HG02970 (cell line): Measurements from ENCODE around the gene CDKN1C.

ENCODE experiments used
- ATAC-seq: cut with Tn5 transposase; IDR thresholded peaks from one replicate; pipeline ENCODE4 v1.9.1; 2021; ENCODE audit warnings: mild to moderate bottlenecking, moderate library complexity, moderate number of reproducible peaks; ENCODE audit not compliant: unreplicated experiment, low FRiP score

The CDKN1C gene

DNA sequence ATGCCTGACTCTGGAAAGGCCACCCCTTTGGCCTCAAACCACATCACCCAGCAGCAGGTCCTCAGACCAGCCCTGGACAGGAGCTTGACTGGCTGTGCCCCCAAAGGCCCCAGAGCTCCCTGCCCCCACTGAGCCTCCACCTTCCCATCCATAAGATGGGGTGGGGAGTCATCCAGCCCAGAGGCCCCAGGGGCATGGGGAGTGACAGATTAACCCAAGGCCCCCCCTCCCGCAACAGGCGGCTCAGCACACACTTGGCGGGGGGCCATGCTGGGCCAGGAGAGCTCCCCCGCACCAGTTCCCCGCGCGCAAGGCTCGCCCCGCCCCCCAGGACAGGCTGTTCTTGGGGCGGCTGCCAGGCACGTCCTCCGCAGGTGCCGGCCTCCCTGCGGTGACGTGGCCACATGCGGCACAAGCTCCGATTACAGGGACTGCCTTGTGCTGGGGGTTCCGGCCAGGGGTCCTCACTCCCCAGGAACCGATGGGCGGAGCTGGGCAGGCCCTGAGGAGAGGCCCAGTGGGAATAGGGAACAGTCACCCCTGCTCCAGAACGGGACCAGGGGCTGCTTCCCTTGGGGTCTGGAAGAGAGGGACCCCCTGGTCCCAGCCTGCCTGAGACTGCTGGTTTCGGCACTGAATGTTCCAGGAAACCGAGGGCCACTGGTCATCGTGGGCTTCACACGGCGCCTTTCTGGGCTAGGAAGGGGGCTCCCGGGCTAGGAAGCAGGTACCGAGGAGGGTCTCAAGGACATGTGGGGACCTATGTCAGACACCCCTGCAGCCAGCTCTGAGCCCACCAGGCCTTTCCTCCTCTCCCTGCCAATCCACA, 5.1 kb upstream of the CDKN1C start:
- ATAC-seq: no peak

DNA sequence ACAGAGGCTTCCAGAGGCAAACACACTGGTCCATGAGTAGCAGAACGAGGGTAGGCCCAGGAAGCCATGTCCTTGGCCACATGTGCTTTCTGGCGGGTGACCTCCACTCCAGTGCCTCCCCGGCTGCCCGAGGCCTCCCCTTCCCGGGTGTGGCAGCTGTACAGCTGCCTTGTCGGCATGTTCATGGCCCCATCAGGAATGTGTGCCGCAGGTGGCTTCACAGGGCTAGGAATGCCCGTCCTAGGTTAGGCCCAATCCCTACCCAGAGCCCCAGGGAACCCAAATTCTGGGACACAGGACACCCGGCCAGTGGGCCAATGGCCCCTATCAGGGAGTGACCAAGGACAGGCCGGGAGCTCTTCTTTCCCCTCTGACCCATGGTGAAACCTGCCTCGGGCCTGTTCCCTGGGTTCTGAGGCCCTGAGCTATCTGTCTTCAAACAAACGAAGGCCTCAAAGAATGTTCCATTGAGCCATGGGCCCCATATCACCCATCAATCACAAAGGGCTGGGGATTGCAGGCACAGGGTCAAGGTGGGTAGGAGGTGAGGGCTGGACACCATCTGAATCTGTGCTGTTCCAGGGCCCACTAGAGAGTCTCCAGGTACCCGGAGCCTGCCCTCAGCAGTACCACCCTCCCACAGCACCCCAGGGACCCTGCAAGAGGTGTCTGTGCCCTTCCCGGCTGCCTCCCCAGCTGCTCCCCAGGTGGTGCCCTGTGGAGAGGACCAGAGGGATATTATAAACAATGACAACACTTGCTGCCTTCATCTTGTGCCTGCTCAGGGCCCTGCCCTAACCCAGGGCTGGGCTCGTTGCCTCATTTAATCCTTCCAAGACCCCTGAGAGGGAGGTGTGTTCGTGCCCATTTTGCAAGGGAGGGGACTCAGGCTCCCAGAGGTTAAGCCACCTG, 4.0 kb upstream of the CDKN1C start:
- no peak for ATAC-seq

DNA sequence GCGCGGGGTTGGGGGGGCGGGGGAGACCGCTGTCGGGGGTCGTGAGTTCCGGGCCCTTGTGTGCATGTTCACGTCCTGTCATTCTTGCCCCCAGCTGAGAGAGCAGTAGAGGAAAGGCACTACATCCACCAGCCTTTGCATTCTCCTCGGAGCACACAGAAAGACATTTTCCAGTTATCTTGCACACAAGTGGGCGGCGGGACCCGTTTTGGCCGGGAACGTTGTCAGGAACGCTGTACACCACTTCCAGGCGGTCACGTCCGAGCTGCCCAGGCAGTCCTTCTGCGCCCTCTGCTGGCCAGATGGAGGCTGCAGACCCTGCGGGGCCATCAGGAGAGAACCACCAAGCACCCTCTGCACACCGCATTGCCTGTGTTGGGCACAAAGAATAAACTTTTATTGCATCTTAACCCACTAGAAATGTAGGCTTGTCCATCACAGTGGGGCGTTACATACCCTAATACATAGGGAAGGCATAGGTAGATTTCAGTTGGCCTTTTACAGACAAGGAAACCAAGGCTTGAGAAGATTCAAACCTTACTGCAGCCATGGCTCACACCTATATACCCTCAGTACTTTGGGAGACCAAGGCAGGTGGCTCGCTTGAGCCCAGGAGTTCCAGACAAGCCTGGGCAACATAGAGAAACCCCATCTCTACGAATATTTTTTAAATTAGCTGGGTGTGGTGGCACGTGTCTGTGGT, 2.8 kb upstream of the CDKN1C start:
- ATAC-seq: no peak

DNA sequence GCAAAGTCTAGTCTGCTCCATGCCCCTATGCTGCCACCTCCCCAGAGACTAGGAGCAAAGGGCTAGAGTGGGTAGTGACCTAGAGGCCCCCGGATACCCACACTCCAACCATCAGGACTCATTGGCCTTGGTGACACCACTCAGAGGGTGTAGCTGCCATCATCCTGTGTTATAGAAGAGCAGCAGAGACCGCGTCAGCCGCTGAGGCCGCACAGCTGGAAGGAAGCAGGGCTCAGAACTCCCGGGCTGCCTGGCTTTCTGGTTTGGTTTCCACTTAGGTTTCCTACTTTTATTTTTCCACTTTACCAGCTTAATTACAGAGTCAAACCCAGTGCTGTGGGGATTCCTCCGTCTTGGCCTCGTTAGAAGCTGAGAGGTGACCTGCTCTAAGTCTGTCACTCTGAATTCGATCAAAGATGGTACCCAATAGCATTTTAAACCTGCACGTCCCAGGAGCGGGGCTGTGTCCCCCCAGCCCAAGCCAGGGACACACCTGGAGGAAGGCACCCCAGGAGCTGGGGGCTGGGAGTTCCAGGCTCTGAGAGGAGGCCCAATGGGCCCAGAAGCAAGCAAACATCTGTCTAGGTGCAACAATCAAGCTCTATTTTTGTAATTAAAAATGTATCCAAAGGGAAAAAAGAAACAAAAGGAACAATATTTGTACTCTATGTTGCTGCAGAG, 2.1 kb upstream of the CDKN1C start:
- no peak for ATAC-seq

DNA sequence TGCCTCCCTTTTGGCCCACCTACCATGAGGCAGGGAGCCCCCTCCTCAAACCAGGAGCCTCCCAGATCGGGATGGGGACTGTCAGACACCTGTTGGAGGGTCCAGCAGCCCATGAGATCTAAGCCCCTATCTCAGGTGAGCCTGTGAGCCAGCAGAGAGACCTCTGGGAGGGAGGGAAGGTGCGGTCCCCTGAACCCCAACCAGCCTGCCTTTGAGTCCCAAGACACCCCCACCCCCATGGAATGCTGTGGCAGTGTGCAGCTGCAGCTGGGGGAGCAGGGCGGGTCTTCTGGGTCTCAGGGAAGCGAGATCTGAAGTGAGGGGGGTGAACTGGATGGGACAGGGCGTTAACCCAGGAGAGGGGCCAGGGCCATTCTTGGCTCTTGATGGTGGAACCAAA, 1.4 kb upstream of the CDKN1C start:
- no peak for ATAC-seq

DNA sequence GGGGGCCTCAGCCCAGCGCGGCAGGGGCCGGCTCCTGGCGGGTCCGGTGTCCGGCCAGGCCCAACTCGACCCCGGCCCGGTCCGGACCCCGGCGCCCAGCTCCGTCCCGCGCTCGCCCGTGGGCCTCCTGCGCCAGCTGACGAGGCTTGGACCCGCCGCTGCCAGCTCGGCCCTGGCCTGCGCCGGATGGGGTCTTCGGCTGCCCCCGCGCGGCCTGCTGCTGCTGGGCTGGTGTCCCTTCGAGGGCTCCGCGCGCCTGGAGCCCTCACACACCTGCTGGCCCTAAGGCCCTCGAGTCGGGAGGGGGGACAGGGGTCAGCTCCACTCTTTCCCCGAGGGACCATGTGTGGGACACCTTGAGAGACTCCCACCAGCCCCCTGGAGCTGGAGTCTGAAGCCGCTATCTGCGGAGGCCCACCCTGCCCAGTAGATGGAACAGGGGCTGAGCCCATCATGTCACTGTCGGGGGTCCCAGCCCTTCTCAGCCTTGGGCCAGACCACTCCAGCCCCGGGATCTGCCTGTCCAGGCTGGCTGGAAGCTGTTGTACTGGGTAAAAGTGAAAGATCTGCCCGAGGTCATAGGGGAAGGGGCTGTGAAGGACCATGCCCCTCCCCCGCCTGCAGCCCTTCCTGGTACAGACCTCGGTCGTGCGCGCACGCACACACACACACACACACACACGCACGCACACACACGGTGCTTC, 768 bp upstream of the CDKN1C start:
- no peak for ATAC-seq

DNA sequence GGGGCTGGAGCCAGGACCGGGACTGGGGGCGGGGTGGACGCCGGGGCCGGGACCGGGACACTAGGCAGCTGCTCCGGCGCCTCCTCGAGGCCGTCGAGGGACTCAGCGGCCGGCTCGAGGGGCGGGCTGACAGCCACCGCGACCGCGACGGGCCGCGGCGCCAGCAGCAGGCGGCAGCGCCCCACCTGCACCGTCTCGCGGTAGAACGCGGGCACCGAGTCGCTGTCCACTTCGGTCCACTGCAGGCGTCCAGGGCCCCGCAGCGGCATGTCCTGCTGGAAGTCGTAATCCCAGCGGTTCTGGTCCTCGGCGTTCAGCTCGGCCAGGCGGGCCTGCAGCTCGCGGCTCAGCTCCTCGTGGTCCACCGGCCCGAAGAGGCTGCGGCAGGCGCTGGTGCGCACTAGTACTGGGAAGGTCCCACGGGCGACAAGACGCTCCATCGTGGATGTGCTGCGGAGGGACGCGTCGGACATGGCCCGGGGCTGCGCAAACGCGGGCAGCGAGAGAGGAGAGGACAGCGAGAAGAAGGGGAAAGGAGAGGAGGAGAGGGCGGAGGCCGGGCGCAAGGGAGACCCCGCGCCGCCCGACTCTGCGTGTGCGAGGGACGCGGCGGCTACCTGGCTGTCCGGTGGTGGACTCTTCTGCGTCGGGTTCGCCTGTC, 428 bp downstream of the CDKN1C start:
- ATAC-seq: peak; percentile 4

DNA sequence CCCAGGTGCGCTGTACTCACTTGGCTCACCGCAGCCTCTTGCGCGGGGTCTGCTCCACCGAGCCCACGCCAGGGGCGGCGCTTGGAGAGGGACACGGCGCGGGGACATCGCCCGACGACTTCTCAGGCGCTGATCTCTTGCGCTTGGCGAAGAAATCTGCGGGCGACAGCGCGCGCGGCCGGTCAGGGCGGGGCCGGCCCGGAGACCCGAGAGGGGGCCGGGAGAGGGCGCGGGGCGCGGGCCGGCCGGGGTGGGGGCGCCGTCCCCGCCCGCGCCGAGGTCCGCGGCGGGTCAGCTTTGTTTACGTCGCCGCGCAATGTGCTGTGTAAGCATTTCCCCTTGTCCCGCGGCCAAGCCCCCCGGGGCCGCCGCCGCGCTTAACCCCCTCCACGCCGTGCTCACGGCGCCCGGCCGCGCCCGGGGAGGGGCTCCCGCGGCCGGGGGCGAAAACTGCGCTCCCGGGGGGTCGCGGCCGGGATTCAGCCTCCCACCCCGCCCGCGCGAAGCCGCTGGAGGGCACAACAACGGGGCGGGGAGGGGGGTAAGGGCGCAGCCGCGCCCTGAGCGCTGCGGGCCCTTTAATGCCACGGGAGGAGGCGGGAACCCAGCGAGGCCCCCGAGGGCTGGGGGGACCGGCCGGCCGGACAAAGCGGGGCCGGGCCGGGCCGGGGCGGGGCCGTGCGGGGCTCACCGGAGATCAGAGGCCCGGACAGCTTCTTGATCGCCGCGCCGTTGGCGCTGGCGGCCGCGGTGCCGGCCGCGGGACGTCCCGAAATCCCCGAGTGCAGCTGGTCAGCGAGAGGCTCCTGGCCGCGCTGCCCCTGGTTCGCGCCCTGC, 1.4 kb downstream of the CDKN1C start:
- no peak for ATAC-seq

DNA sequence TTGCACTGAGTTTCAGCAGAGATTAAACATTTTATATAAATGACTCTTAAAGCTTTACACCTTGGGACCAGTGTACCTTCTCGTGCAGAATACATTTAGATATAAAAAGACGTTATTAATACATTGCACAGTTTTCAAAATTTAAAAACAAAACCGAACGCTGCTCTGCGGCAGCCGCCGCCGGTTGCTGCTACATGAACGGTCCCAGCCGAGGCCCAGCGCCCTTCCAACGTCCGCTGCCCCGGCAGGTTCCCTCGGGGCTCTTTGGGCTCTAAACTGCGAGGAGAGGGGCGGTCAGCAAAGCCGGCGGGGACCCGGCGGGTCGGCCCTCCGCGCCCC, 2.0 kb downstream of the CDKN1C start:
- ATAC-seq: no peak

DNA sequence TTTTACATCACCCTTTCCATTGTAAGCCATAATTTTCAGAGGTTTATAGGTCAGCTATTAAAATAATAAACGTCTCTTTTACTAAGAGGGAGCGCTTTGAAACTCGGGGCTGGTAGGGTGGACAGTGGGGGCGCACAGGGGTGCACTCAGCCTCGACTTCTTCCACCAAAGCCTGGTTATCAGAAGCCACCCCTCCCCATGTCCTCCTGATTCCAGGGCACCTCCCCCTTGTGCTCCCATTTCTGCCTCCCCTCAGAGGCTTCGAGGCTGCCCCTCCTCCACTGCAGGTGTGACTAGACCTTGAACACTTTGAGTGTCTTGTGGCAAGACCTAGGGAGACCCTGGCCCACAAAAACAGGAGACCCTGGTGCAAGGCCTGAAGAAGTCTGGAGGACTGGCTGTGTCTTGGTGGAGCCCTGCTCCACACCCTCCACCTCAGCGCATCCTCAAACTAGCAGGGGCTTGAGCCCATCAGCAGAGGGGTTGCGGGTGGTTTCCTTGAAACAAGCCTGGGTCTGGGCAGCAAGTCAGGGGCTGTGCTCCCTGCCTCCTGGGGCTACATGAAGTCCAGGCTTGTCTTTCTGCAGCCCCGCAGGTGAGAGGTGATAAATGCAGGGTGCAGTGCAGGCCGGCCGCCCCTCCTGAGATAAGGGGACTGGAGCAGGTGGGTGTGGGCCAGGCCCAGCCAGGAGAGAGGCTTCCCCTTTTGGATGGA, 3.0 kb downstream of the CDKN1C start:
- no peak for ATAC-seq

DNA sequence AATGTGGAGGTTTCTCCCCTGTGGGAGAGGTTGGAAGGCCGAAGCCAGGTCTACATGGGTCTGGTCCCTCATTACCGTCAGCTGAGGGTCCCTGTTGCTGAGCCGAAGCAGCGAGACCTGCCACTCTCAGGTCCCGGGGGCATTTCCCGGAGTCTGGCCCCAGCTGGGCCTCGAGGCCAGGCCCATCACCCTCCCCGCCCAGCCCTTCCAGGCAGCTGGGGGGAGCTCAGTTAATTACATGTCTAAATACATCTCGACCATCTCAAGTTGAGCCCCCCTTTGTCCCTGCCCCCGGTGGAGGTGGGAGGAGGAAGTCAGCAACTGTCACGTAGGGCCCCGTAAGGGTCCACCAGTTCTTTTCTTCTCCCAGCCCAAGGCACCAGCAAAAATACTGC, 3.6 kb downstream of the CDKN1C start:
- no peak for ATAC-seq

DNA sequence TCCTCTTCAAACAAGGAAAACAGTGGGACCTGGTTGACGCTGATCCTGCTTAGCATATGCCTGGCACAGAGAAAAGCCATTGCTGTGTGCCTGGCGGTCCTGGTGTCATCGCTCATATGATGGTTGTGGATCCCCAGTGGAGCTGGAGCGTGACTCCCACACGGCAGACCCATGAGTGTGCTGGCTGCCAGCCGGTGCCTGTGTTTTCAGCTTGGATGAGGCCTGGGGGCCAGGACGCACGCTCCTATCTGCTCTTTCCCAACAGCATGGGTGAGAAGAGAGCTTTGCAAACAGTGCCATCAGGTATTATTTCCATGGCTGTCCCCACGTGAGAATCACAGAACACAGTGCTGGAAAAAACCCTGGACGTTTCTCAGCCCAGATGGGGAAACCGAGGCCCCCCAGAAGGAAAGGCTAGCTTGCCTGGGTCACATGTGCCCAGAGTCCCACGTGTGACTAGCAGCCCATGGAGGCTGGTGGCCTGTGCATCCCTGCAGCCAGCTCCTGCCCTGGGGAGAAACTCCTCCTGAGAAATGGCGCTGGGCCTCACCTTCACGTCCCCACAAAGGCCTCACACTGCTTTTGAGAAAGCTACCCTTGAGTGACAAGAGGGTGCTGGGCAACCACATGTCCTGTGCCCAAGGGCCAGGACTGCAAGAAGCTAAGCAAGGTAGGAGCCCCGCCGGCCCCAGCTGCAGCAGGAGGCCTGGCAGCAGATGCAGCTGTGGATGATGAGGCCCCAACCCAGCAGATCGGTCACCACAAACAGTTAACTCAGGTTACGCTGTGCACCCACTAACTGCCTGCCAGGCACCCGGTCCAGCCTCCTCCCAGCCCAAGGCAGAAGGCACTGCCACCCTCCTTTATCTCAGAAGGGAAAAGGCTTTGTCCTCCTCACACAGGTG, 4.2 kb downstream of the CDKN1C start:
- no peak for ATAC-seq

DNA sequence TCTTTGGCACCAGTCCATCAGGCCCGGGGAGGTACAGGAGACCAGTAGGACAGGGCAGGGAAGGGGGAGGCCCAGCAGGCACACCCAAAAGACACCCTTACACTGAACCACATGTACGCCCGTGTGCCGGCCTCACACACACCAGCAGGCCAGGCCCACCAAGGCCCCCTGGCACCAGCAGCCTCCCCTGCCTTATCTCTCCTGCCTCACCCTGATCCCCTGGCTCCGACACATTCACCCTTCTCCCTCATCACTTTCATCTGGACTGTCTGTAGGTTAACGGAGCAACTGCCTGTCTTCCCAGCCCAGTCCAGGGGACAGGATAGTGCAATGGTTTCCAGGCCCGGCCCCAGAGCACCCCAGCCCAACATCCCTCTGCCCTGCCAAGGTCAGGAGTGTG, 4.9 kb downstream of the CDKN1C start:
- no peak for ATAC-seq

DNA sequence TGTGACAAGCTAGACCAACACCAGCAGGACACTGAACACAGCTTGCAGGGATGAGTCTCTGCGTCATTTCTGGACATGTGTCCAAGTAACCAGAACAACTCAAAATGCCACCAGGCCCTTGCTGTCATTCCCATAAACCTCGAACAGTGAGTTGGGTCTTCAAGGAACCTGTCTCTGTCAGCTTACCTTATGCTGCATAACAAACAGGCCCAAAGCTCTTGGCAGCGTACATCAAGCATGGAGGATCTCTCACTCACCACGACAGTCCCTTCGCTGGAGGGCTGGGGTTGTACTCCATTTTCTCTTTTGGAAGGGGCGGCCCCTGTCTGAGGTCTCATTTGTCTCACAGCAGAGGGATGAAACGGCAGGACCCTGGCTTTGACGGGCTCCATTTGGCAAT, 6.8 kb downstream of the CDKN1C start:
- no peak for ATAC-seq

DNA sequence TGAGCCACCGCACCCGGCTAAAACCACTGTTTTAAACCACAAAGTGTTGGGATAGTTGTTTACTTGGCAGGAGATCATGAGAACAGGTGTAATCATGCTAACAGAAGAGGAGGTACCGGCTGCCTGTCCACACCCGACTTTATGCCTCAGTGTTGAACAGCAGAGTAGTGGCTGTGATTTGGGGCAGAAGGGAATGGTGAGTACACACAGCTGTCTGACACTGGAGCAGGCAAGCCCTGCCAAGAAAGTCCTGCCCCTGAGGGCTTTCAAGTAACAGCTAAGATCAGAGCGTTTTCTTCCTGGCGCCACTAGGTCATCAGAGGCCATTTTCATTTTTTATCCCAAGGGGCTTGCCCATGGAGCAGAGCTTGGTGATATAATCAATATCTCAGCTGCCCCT, 8.1 kb downstream of the CDKN1C start:
- ATAC-seq: no peak

DNA sequence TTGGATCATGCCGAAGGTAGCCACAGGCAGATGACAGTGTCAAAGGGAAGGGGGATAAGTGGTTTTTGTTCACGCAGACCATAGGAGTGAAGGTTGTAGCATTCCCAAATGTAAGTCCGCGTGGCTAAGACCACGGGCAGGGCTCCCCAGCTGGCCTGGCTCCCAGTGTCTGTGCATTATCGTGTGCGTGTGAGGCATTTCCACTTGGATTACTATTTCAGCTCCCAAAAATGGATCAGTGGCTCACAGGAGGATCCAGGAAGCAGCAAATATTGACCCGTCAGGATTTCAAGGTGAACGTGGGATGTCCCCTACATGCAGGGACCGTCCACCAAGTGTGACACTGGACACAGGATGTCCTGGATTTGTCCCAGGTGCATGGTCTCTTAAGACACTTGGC, 10.6 kb downstream of the CDKN1C start:
- no peak for ATAC-seq
